ENCODE data around the gene ROS1.

DNA sequence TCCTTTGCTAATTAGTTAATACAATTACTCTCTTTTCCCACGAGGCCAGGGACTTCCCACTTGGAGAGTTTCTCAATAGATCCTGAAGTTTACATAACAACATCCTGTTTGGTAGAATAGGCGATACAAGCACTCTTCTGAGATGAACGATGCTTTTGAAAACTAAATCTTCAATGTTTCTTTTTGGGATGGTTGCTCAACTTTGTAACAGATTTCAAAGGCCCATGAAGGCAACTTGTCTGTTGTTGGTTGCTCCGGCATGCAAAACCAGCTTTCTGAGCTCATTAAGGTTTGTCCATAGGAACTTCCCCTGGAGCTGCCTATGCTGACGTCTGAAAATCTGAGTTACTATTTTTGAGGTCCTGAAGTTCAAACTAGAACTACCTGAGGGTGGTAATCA is 25.9 kb upstream of the ROS1 start:
- TF ChIP-seq GATA2 (IDR thresholded peaks at IDR 0.05; ENCODE audit: low read depth, low read length): no peak
- no peak for TF ChIP-seq GATA3 (IDR thresholded peaks at IDR 0.05; ENCODE audit: low read depth, low read length)

All from SH-SY5Y (cell line).